ENCODE results near the gene NMRK1. TPM values are rescaled to one million over a fixed set of nuclear protein-coding genes. Genes with fewer than 3 reads are reported as not detected.
A peak's percentile ranks its signal among the peaks of the same experiment; 100 is the strongest.

The NMRK1 gene
- total RNA-seq, 1 donor from 2014 or later, result 3.5 TPM

GRCh38 chr9:75120686-75121085 is 32.7 kb upstream of the NMRK1 start:
- DNase-seq (ENCODE audit: low spot score, unreplicated experiment), result no peak
- H3K36me3 Mint-ChIP-seq (ENCODE audit: insufficient read depth), result peaks cover 7% of the 10 kb centered on the region
- no peaks in the 10 kb centered on the region for H3K4me1 Mint-ChIP-seq (ENCODE audit: low read depth)
- no peak overlapping the region for H3K27ac Mint-ChIP-seq
- no peak overlapping the region for H3K4me3 Mint-ChIP-seq (ENCODE audit: low read depth)
- H3K9me3 Mint-ChIP-seq (ENCODE audit: low read depth), result no peaks in the 10 kb centered on the region
- no peak for TF ChIP-seq CTCF (IDR thresholded peaks at IDR 0.05; ENCODE audit: unreplicated experiment)
- H3K27me3 Mint-ChIP-seq, result no peaks in the 10 kb centered on the region

- TF ChIP-seq CTCF (IDR thresholded peaks at IDR 0.05; ENCODE audit: unreplicated experiment), result no peak
- no peak overlapping the region for H3K4me3 Mint-ChIP-seq (ENCODE audit: low read depth)
- H3K36me3 Mint-ChIP-seq (ENCODE audit: insufficient read depth), result peaks cover 7% of the 10 kb centered on the region
- H3K27ac Mint-ChIP-seq, result no peak overlapping the region
- H3K27me3 Mint-ChIP-seq, result no peaks in the 10 kb centered on the region
- no peak for DNase-seq (ENCODE audit: low spot score, unreplicated experiment)
- H3K4me1 Mint-ChIP-seq (ENCODE audit: low read depth), result peaks cover 4% of the 10 kb centered on the region
- no peaks in the 10 kb centered on the region for H3K9me3 Mint-ChIP-seq (ENCODE audit: low read depth)
Observed at GRCh38 chr9:75117564-75117963, 29.6 kb upstream of the NMRK1 start.

GRCh38 chr9:75116306-75116705 is 28.4 kb upstream of the NMRK1 start:
- Mint-ChIP-seq H3K27me3 (no peaks in the 10 kb centered on the region), H3K9me3 (ENCODE audit: low read depth) (no peaks in the 10 kb centered on the region), H3K4me1 (ENCODE audit: low read depth) (peaks cover 5% of the 10 kb centered on the region), H3K36me3 (ENCODE audit: insufficient read depth) (peaks cover 7% of the 10 kb centered on the region), H3K4me3 (ENCODE audit: low read depth) (no peak overlapping the region), H3K27ac (no peak overlapping the region)
- TF ChIP-seq CTCF (IDR thresholded peaks at IDR 0.05; ENCODE audit: unreplicated experiment), result no peak
- no peak for DNase-seq (ENCODE audit: low spot score, unreplicated experiment)

GRCh38 chr9:75112789-75113188 is 24.8 kb upstream of the NMRK1 start:
- H3K4me3 Mint-ChIP-seq (ENCODE audit: low read depth), result no peak overlapping the region
- H3K36me3 Mint-ChIP-seq (ENCODE audit: insufficient read depth), result no peaks in the 10 kb centered on the region
- H3K27me3 Mint-ChIP-seq, result no peaks in the 10 kb centered on the region
- TF ChIP-seq CTCF (IDR thresholded peaks at IDR 0.05; ENCODE audit: unreplicated experiment), result no peak
- H3K9me3 Mint-ChIP-seq (ENCODE audit: low read depth), result no peaks in the 10 kb centered on the region
- no peak overlapping the region for H3K27ac Mint-ChIP-seq
- no peak for DNase-seq (ENCODE audit: low spot score, unreplicated experiment)
- H3K4me1 Mint-ChIP-seq (ENCODE audit: low read depth), result peaks cover 5% of the 10 kb centered on the region

GRCh38 chr9:75111019-75111622 is 23.2 kb upstream of the NMRK1 start:
- no peak for TF ChIP-seq CTCF (IDR thresholded peaks at IDR 0.05; ENCODE audit: unreplicated experiment)
- Mint-ChIP-seq H3K4me3 (ENCODE audit: low read depth) (no peak overlapping the region), H3K27ac (peak overlapping the region; percentile 78), H3K4me1 (ENCODE audit: low read depth) (peaks cover 5% of the 10 kb centered on the region), H3K36me3 (ENCODE audit: insufficient read depth) (no peaks in the 10 kb centered on the region), H3K9me3 (ENCODE audit: low read depth) (no peaks in the 10 kb centered on the region), H3K27me3 (no peaks in the 10 kb centered on the region)
- no peak for DNase-seq (ENCODE audit: low spot score, unreplicated experiment)
